HL-60/S4 treated with retinoic acid at 250 ng/mL for 4 days and 3 days (cell line): ENCODE measurements around the gene TXNDC15.

Experiments used
- in situ Hi-C: fragments of 300-500 bp; cut with MboI; formaldehyde crosslinking; loops from 2 replicates; pipeline ENCODE4 v1.7.0; 2022; ENCODE audit warnings: low sequenced_read_pairs

Gene TXNDC15

GRCh38 chr5:134917070-134917815 is 43.1 kb downstream of the TXNDC15 start:
- in situ Hi-C loops, result no loop called here

GRCh38 chr5:134918861-134919260 is 44.7 kb downstream of the TXNDC15 start:
- in situ Hi-C loops, result no loop called here

GRCh38 chr5:134920848-134921575 is 46.8 kb downstream of the TXNDC15 start:
- in situ Hi-C loops, result no loop called here

GRCh38 chr5:134932508-134932907 is 58.3 kb downstream of the TXNDC15 start:
- in situ Hi-C loops, result no loop called here

GRCh38 chr5:134934202-134934601 is 60.0 kb downstream of the TXNDC15 start:
- in situ Hi-C loops, result no loop called here

- in situ Hi-C loops, result no loop called here
These were observed 61.8 kb downstream of the TXNDC15 start for GRCh38 chr5:134935711-134936602.

- in situ Hi-C loops, result no loop called here
These were observed 63.4 kb downstream of the TXNDC15 start for GRCh38 chr5:134937526-134937925.

GRCh38 chr5:134938030-134938429 is 63.9 kb downstream of the TXNDC15 start:
- in situ Hi-C loops, result no loop called here

GRCh38 chr5:134939500-134939899 is 65.3 kb downstream of the TXNDC15 start:
- in situ Hi-C loops, result no loop called here

- in situ Hi-C loops, result no loop called here
These were observed 69.4 kb downstream of the TXNDC15 start for GRCh38 chr5:134943547-134943946.

- in situ Hi-C loops, result no loop called here
These were observed 70.5 kb downstream of the TXNDC15 start for GRCh38 chr5:134944630-134945029.

- in situ Hi-C loops, result no loop called here
These were observed 70.9 kb downstream of the TXNDC15 start for GRCh38 chr5:134945041-134945440.

- in situ Hi-C loops, result no loop called here
These were observed 74.7 kb downstream of the TXNDC15 start for GRCh38 chr5:134948911-134949310.

- in situ Hi-C loops, result no loop called here
These were observed 75.1 kb downstream of the TXNDC15 start for GRCh38 chr5:134949316-134949715.
